Esophagus muscularis mucosa (tissue), 4 donors: ENCODE measurements around the gene MTG1. TPM values are rescaled to one million over a fixed set of nuclear protein-coding genes. Genes with fewer than 3 reads are reported as not detected.

Experiments used
- DNase-seq: peaks from one replicate; pipeline ENCODE4 v3.0.0-alpha.2; 2017; ENCODE audit errors: extremely low spot score
- H3K27ac ChIP-seq, 4 donors: fragments of 200-600 bp; sonication (generic); replicated peaks in 1 of 4; 1 replicate in 3 of 4; 2 replicates in 1 of 4; pipeline ENCODE4 v1.5.1; 2016 to 2019; ENCODE audit warnings: mild to moderate bottlenecking in 1 of 4
- H3K27me3 ChIP-seq, 4 donors: fragments of 200-600 bp; sonication (generic); one replicate each; pipeline versions ENCODE4 v1.5.1 to v1.6.0; 2016 to 2019
- H3K36me3 ChIP-seq, 4 donors: fragments of 200-600 bp; sonication (generic); one replicate each; pipeline ENCODE4 v1.5.1; 2016 to 2019
- H3K4me1 ChIP-seq, 4 donors: fragments of 200-600 bp; sonication (generic); one replicate each; pipeline ENCODE4 v1.5.1; 2016 to 2019
- H3K4me3 ChIP-seq, 4 donors: fragments of 200-600 bp; sonication (generic); 1 replicate in 2 of 4; 2 replicates in 2 of 4; pipeline ENCODE4 v1.5.1; 2016 to 2019; ENCODE audit warnings: mild to moderate bottlenecking in 4 of 4, moderate library complexity in 1 of 4
- H3K9me3 ChIP-seq, 4 donors: fragments of 200-600 bp; sonication (generic); 1 replicate in 3 of 4; 2 replicates in 1 of 4; pipeline ENCODE4 v1.5.1; 2016 to 2019
- EP300 ChIP-seq: sonication (generic); formaldehyde crosslinking; IDR thresholded peaks from one replicate; pipeline ENCODE4 v1.6.1; 2017; ENCODE audit warnings: antibody characterized with exemption
- POLR2A ChIP-seq: fragments of 450-650 bp; IDR thresholded peaks from one replicate; pipeline ENCODE4 v1.6.1; 2017; ENCODE audit warnings: antibody characterized with exemption, moderate library complexity, mild to moderate bottlenecking, low read depth
- POLR2AphosphoS5 ChIP-seq, 2 donors: sonication (generic); formaldehyde crosslinking; IDR thresholded peaks; one replicate each; pipeline ENCODE4 v1.6.1; 2017; ENCODE audit warnings: antibody characterized with exemption in 2 of 2
- WGBS: methylation state at CpG from one replicate; pipeline ENCODE4 v1.1.5; 2018; 5-methylcytosine and 5-hydroxymethylcytosine counted together
- intact Hi-C: fragments of 100-400 bp; cut with DNase I; formaldehyde crosslinking; loops from one replicate; pipeline ENCODE4 v1.15.1; 2023
- total RNA-seq, 4 donors: library from RNA; depleted of rRNA; stranded (reverse); fragments of >200 nt; gene quantifications; one replicate each; pipeline versions ENCODE4 v1.1.0 to v1.2.1, GENCODE V29; 2016
- TF ChIP-seq, protein P1 (sequence below), 3 experiments: fragments of 200-600 bp in 2 of 3; fragments of 450-650 bp in 1 of 3; sonication (generic) in 2 of 3; IDR thresholded peaks; one replicate each; pipeline ENCODE4 v1.5.1; 2017 to 2019; ENCODE audit warnings: antibody characterized with exemption in 3 of 3, mild to moderate bottlenecking in 2 of 3, moderate library complexity in 1 of 3

MTG1 gene
- total RNA-seq, 4 donors from 2014 or later = 12.6 to 23.6 (median 15.9) TPM

DNA sequence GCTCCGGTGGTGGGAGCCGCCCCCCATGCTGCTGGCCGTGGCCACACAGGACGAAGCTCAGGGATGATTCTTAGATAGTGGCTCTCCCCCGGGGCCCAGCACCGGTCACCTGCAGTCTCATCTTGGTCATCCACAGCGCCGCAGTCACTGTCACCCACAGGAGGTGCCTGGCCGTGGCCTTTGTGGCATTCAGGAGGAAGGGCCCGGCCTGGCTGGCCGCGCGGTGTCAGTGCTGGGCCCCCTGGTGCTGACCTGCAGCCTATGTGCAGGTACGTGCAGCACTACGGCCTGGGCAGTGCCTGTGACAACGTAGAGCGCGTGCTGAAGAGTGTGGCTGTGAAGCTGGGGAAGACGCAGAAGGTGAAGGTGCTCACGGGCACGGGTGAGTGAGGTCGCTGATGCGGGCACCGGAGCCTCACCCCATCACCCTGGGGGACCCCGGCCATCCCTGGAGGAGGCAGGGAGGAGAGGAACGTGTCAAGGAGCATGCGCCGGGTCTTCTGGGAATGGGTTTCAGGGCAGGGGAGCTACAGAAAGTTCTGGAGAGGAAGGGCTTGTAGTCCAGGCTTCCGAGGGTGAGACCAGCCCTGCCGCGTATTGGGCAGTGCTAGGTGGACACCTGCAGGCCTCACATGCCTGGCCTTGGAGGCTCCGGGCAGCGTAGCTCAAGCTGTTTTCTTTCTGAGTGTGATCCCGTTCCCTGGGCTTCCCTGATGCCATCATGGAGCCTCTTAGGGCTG, 25.4 kb downstream of the MTG1 start:
- TF ChIP-seq EP300 (no peak), POLR2AphosphoS5 (IDR thresholded peaks at IDR 0.05) (no peak), POLR2A (no peak)
- H3K27me3 ChIP-seq = peaks cover 0 to 31% (median 5%) of the 10 kb centered on the region in 4 donors
- no peaks in the 10 kb centered on the region for H3K9me3 ChIP-seq
- intact Hi-C loops = no loop called here
- H3K4me3 ChIP-seq = no peak overlapping the region
- WGBS = 93% methylated on average over 28 of the region's 34 CpGs
- peaks cover 0 to 14% (median 12%) of the 10 kb centered on the region in 4 donors for H3K4me1 ChIP-seq
- DNase-seq = peak; percentile 62
- no peak overlapping the region for H3K27ac ChIP-seq
- peaks cover 16 to 55% (median 49%) of the 10 kb centered on the region in 4 donors for H3K36me3 ChIP-seq

DNA sequence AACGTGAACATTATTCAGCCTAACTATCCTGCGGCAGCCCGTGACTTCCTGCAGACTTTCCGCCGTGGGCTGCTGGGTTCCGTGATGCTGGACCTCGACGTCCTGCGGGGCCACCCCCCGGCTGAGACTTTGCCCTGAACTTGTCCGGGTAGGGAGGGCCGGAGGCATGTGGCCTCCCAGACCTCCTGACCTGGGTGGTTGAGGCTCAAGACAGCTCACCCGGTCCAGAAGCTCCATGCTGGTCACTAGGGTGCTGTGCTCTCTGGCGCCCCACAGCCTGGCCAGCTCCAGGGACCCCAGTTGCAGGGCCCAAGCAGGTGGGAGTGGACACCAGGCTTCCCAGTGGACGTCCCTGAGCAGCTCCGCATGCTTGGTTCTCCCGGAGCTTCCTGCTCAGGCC, 26.1 kb downstream of the MTG1 start:
- intact Hi-C loops = no loop called here

DNA sequence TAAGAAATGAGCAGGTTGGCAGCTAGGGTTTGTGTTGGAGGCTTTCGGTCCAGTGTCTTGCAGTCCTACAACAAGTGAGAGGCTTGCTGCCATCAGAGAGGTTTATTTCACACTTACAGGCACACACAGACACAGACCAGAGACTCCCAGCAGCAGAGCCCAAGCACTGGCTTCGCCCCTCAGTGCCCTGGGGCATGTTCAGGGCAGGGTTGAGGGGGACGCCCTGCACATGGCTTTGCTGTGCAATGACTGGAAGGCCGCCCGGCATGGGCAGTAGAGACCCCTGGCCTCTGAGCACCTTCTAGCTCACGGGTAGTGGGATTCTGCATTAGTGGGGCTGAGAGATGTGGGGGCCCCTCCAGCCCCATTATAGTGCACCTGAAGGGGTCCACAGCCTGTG, 26.6 kb downstream of the MTG1 start:
- H3K4me3 ChIP-seq = no peak overlapping the region
- H3K27ac ChIP-seq = no peak overlapping the region
- DNase-seq = peak; percentile 89
- H3K36me3 ChIP-seq = peaks cover 16 to 44% (median 39%) of the 10 kb centered on the region in 4 donors
- H3K27me3 ChIP-seq = peaks cover 0 to 36% (median 5%) of the 10 kb centered on the region in 4 donors
- intact Hi-C loops = no loop called here
- H3K4me1 ChIP-seq = peaks cover 0 to 16% (median 12%) of the 10 kb centered on the region in 4 donors
- WGBS = 89% methylated on average over 4 of the region's 6 CpGs
- TF ChIP-seq POLR2AphosphoS5 (IDR thresholded peaks at IDR 0.05) (no peak), EP300 (no peak), POLR2A (no peak)
- TF ChIP-seq, protein P1, sequence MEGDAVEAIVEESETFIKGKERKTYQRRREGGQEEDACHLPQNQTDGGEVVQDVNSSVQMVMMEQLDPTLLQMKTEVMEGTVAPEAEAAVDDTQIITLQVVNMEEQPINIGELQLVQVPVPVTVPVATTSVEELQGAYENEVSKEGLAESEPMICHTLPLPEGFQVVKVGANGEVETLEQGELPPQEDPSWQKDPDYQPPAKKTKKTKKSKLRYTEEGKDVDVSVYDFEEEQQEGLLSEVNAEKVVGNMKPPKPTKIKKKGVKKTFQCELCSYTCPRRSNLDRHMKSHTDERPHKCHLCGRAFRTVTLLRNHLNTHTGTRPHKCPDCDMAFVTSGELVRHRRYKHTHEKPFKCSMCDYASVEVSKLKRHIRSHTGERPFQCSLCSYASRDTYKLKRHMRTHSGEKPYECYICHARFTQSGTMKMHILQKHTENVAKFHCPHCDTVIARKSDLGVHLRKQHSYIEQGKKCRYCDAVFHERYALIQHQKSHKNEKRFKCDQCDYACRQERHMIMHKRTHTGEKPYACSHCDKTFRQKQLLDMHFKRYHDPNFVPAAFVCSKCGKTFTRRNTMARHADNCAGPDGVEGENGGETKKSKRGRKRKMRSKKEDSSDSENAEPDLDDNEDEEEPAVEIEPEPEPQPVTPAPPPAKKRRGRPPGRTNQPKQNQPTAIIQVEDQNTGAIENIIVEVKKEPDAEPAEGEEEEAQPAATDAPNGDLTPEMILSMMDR (IDR thresholded peaks at IDR 0.05) = no peak
- no peaks in the 10 kb centered on the region for H3K9me3 ChIP-seq

More for the DNA sequence above, 26.1 kb downstream of the MTG1 start:
- no peak for TF ChIP-seq POLR2AphosphoS5 (IDR thresholded peaks at IDR 0.05)
- TF ChIP-seq, protein P1 (IDR thresholded peaks at IDR 0.05) = no peak
- no peak for TF ChIP-seq POLR2A
- TF ChIP-seq EP300 = no peak
- Histone ChIP-seq H3K27me3 (peaks cover 0 to 36% (median 5%) of the 10 kb centered on the region in 4 donors), H3K4me3 (no peak overlapping the region), H3K36me3 (peaks cover 16 to 49% (median 44%) of the 10 kb centered on the region in 4 donors), H3K4me1 (peaks cover 0 to 16% (median 12%) of the 10 kb centered on the region in 4 donors), H3K9me3 (no peaks in the 10 kb centered on the region), H3K27ac (no peak overlapping the region)
- peak; percentile 77 for DNase-seq
- WGBS = 83% methylated on average over 3 of the region's 17 CpGs

DNA sequence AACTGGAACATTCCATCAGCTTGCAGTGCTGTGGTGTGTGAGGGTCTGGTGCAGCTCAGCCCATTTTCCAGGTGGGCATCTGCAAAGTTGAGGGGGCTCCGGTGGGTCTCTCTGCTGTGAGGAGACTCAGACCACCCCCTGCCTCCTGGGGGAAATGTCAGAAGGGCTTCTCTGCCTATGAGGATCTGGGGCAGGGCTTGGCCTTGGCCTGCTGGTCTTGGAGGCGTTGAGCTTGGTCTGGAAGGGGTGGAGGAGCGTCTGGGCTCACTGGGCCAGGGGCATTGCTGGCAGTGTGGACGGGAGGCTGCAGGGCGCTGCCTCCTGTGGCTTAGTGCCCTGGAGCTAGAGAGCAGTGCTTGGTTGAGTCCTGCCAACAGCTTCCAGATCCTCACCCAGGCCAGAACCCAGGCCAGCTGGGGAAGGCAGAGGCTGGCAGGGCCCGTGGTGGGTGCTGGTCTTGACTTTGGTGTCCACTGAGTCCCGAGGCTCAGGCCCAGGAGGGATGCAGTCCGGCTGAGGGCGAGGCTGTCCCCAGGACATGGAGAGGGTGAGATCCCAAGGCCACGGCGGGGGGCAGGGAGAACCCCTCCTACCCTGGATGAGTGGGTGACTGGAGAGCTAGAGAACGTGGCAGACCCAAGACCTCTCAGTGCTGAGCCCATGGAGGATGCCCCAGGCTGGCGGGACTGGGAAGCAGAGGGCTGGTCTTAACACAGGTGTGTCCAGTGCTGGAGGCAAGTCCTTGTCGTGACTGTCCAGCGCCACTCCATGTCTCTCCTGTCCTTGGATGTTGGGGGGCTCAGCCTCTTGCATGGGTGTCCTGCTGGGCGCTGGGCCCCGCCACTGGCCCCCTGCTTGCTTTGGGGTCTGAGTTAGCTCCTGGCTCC, 27.6 kb downstream of the MTG1 start:
- no peak overlapping the region for H3K27ac ChIP-seq
- peaks cover 16 to 37% (median 34%) of the 10 kb centered on the region in 4 donors for H3K36me3 ChIP-seq
- DNase-seq = peak; percentile 86
- peaks cover 0 to 36% (median 5%) of the 10 kb centered on the region in 4 donors for H3K27me3 ChIP-seq
- peaks cover 0 to 16% (median 12%) of the 10 kb centered on the region in 4 donors for H3K4me1 ChIP-seq
- 92% methylated on average over 2 of the region's 17 CpGs for WGBS
- TF ChIP-seq, protein P1 (IDR thresholded peaks at IDR 0.05) = no peak
- no peak for TF ChIP-seq POLR2AphosphoS5 (IDR thresholded peaks at IDR 0.05)
- TF ChIP-seq POLR2A = no peak
- H3K9me3 ChIP-seq = no peaks in the 10 kb centered on the region
- intact Hi-C loops = no loop called here
- no peak overlapping the region for H3K4me3 ChIP-seq
